Measurements from ENCODE around the gene MBNL2.
"Not testable (repeated sequence)": the region's sequence is repeated elsewhere in the genome, so short reads cannot be mapped to it uniquely, and the experiment has no call there.

MBNL2 gene

DNA sequence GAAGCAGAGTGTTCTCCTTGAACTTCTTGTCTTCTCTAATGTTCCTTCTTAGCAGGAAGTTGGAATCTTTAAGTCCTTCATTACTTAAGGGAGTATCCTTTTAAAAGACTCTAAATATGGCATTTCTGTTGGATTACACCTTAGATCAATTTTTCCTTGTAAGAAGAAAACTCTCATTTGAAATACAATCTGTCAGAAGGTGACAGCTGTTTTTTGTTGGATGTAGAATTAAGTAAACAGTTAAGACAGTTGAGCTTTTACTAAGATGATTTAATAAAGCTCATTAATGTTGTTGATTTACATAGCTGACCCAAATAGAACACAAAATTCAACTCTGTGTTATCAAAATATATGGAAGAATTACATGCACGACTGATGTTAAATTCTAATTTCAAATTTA lies 16.7 kb upstream of the MBNL2 start:
- Histone ChIP-seq H4K20me1 (ENCODE audit: low read depth, low read length) (no peaks in the 10 kb centered on the region), H3K9ac (ENCODE audit: low read length) (no peak overlapping the region), H3K79me2 (ENCODE audit: insufficient read depth, low read length) (no peaks in the 10 kb centered on the region), H3K9me3 (ENCODE audit: insufficient read depth, low read length) (no peaks in the 10 kb centered on the region), H3K36me3 (ENCODE audit: low read length) (no peaks in the 10 kb centered on the region), H3F3A (ENCODE audit: insufficient read depth) (no peaks in the 10 kb centered on the region), H3K4me3 (ENCODE audit: insufficient read depth, low read length, poor library complexity, severe bottlenecking) (no peak overlapping the region), H3K27ac (ENCODE audit: low read depth, low read length) (no peak overlapping the region), H3K4me2 (ENCODE audit: low read depth, low read length, poor library complexity, severe bottlenecking) (no peak overlapping the region), H3K27me3 (ENCODE audit: low read length) (no peaks in the 10 kb centered on the region), H3K9me2 (replicated peaks; ENCODE audit: insufficient read depth, low read length) (no peaks in the 10 kb centered on the region), H2AFZ (ENCODE audit: low read depth, low read length, severe bottlenecking) (no peak overlapping the region)
- TF ChIP-seq EZH2phosphoT487 (conservative IDR thresholded peaks at IDR 0.05; ENCODE audit: low read length): no peak
- TF ChIP-seq CTCF (IDR thresholded peaks at IDR 0.05; ENCODE audit: insufficient read depth, low read length, poor library complexity, severe bottlenecking): no peak

DNA sequence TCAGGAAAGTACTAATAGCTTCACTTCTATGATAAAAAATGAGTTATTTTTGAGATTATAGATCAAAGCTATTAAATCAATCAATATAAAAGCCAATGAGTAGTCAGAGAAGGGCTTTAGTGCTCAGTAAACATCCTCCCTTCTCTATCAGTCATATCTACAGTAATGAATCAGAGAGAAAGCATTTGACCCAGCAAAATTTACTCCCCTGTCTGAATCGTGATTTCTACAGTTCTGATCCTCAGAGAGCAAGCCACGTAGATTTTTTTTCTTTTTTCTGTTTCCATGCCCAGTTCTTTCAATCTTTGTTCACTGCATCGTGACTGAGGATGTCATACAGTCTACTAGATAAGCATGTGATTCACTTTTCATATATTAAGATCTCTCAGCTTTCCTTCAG lies 16.2 kb upstream of the MBNL2 start:
- Histone ChIP-seq H3F3A (ENCODE audit: insufficient read depth) (no peaks in the 10 kb centered on the region), H3K27me3 (ENCODE audit: low read length) (no peaks in the 10 kb centered on the region), H3K4me3 (ENCODE audit: insufficient read depth, low read length, poor library complexity, severe bottlenecking) (no peak overlapping the region), H3K9me2 (replicated peaks; ENCODE audit: insufficient read depth, low read length) (no peaks in the 10 kb centered on the region), H2AFZ (ENCODE audit: low read depth, low read length, severe bottlenecking) (no peak overlapping the region), H4K20me1 (ENCODE audit: low read depth, low read length) (no peaks in the 10 kb centered on the region), H3K79me2 (ENCODE audit: insufficient read depth, low read length) (no peaks in the 10 kb centered on the region), H3K9ac (ENCODE audit: low read length) (no peak overlapping the region), H3K27ac (ENCODE audit: low read depth, low read length) (no peak overlapping the region), H3K4me2 (ENCODE audit: low read depth, low read length, poor library complexity, severe bottlenecking) (no peak overlapping the region), H3K9me3 (ENCODE audit: insufficient read depth, low read length) (no peaks in the 10 kb centered on the region), H3K36me3 (ENCODE audit: low read length) (no peaks in the 10 kb centered on the region)
- no peak for TF ChIP-seq EZH2phosphoT487 (conservative IDR thresholded peaks at IDR 0.05; ENCODE audit: low read length)
- no peak for TF ChIP-seq CTCF (IDR thresholded peaks at IDR 0.05; ENCODE audit: insufficient read depth, low read length, poor library complexity, severe bottlenecking)

DNA sequence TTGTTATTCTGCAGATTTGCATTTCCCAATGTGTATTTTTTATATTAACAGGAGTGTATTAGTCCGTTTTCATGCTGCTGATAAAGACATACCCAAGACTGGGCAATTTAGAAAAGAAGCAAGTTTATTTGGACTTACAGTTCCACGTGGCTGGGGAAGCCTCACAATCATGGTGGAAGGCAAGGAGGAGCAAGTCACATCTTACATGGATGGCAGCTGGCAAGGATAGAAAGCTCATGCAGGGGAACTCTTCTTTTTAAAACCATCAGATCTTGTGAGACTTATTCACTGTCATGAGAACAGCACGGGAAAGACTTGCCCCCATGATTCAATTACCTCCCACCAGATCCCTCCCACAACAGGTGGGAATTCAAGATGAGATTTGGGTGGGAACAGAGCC lies 14.9 kb upstream of the MBNL2 start:
- not testable (repeated sequence) for H2AFZ ChIP-seq (ENCODE audit: low read depth, low read length, severe bottlenecking); H4K20me1 ChIP-seq (ENCODE audit: low read depth, low read length); H3K4me3 ChIP-seq (ENCODE audit: insufficient read depth, low read length, poor library complexity, severe bottlenecking); H3K79me2 ChIP-seq (ENCODE audit: insufficient read depth, low read length); H3K9me2 ChIP-seq (replicated peaks; ENCODE audit: insufficient read depth, low read length); H3K9me3 ChIP-seq (ENCODE audit: insufficient read depth, low read length); H3K27ac ChIP-seq (ENCODE audit: low read depth, low read length); H3F3A ChIP-seq (ENCODE audit: insufficient read depth); H3K36me3 ChIP-seq (ENCODE audit: low read length); H3K27me3 ChIP-seq (ENCODE audit: low read length); H3K4me2 ChIP-seq (ENCODE audit: low read depth, low read length, poor library complexity, severe bottlenecking); H3K9ac ChIP-seq (ENCODE audit: low read length)

DNA sequence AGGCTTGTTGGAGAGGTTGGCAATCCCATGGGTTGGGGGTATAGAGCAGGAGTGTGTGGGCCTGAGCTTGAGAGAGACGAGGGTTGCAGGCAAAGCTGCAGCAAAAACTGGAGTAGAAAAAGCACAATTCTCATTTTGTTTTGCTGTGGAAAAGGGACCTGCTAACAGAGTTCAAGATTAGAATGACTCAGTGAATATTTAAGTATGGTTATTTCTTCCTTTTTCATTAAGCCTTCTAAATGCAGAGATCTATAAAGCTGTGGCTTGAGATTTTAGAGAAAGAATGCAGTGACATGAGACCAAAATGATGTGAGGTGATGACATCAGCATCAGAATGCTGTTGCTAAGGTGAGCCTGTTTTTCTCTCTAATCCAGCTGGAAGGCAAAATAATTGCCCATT lies 10.8 kb upstream of the MBNL2 start:
- Histone ChIP-seq H3K4me2 (ENCODE audit: low read depth, low read length, poor library complexity, severe bottlenecking) (no peak overlapping the region), H3K27ac (ENCODE audit: low read depth, low read length) (no peak overlapping the region), H2AFZ (ENCODE audit: low read depth, low read length, severe bottlenecking) (no peak overlapping the region), H3K9me2 (replicated peaks; ENCODE audit: insufficient read depth, low read length) (no peaks in the 10 kb centered on the region), H3K36me3 (ENCODE audit: low read length) (no peaks in the 10 kb centered on the region), H3K4me3 (ENCODE audit: insufficient read depth, low read length, poor library complexity, severe bottlenecking) (no peak overlapping the region), H4K20me1 (ENCODE audit: low read depth, low read length) (no peaks in the 10 kb centered on the region), H3K79me2 (ENCODE audit: insufficient read depth, low read length) (no peaks in the 10 kb centered on the region), H3K9me3 (ENCODE audit: insufficient read depth, low read length) (no peaks in the 10 kb centered on the region), H3K27me3 (ENCODE audit: low read length) (no peaks in the 10 kb centered on the region), H3F3A (ENCODE audit: insufficient read depth) (no peaks in the 10 kb centered on the region), H3K9ac (ENCODE audit: low read length) (no peak overlapping the region)
- TF ChIP-seq EZH2phosphoT487 (conservative IDR thresholded peaks at IDR 0.05; ENCODE audit: low read length): no peak
